GM19468 (cell line): ENCODE data around the gene UBXN6.

ENCODE experiments used
- ATAC-seq: cut with Tn5 transposase; IDR thresholded peaks from one replicate; pipeline ENCODE4 v1.9.1; 2021; ENCODE audit warnings: mild to moderate bottlenecking, moderate library complexity, moderate number of reproducible peaks; ENCODE audit not compliant: unreplicated experiment; ENCODE audit errors: extremely low read depth

The UBXN6 gene

GRCh38 chr19:4414800-4415321 lies 42.7 kb downstream of the UBXN6 start:
- no peak for ATAC-seq

- no peak for ATAC-seq
Measured at GRCh38 chr19:4414144-4414799, 43.3 kb downstream of the UBXN6 start.

- no peak for ATAC-seq
Measured at GRCh38 chr19:4413588-4413987, 44.0 kb downstream of the UBXN6 start.

- ATAC-seq: no peak
Measured at GRCh38 chr19:4409123-4409933, 48.3 kb downstream of the UBXN6 start.

GRCh38 chr19:4406626-4407025 lies 51.0 kb downstream of the UBXN6 start:
- no peak for ATAC-seq

- no peak for ATAC-seq
Measured at GRCh38 chr19:4405977-4406376, 51.6 kb downstream of the UBXN6 start.

- no peak for ATAC-seq
Measured at GRCh38 chr19:4403005-4403761, 54.4 kb downstream of the UBXN6 start.

GRCh38 chr19:4402171-4403004 lies 55.2 kb downstream of the UBXN6 start, which contains the start of gene CHAF1A:
Gene CHAF1A (plus strand): TSS chr19:4402640. CDS start chr19:4402763, 123 bp downstream.
- peak; percentile 81 for ATAC-seq

GRCh38 chr19:4401769-4402170 lies 55.8 kb downstream of the UBXN6 start:
- ATAC-seq: no peak

- peak; percentile 31 for ATAC-seq
Measured at GRCh38 chr19:4400135-4400936, 57.3 kb downstream of the UBXN6 start, which contains the start of gene SH3GL1. Gene SH3GL1 (minus strand): TSS chr19:4400547. CDS start chr19:4400368, 179 bp downstream.

- no peak for ATAC-seq
Measured at GRCh38 chr19:4399812-4400134, 57.8 kb downstream of the UBXN6 start.

- no peak for ATAC-seq
Measured at GRCh38 chr19:4396949-4397783, 60.4 kb downstream of the UBXN6 start.
